GM18867 (cell line): ENCODE results near the gene CBR3.
A peak's percentile ranks its signal among the peaks of the same experiment; 100 is the strongest.
"Not testable (repeated sequence)": the region's sequence is repeated elsewhere in the genome, so short reads cannot be mapped to it uniquely, and the experiment has no call there.

ENCODE experiments used
- ATAC-seq: cut with Tn5 transposase; IDR thresholded peaks from one replicate; pipeline ENCODE4 v1.9.1; 2021; ENCODE audit warnings: mild to moderate bottlenecking, moderate library complexity; ENCODE audit not compliant: unreplicated experiment

The CBR3 gene

DNA sequence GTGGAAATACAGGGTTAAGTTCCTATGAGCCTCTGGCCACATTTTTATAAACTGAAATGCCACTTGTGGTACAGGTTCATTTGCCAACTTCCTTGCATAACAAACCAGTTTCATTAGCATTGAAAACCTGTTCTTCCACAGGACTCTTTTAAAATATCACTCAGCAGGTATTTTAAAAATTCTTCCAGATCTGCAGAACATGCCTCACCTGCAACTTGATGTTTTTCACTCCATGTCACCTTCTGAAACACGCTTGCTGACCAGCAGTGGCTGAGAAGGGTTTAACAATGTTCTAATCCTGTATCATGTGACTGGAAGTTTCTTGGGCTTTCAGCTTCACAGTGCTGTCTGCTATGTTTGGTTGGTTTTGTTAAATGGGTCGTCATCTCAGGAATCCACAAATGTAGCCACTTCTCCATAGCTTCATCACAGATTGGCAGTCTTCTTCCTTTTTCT is 17.6 kb upstream of the CBR3 start:
- ATAC-seq: no peak

DNA sequence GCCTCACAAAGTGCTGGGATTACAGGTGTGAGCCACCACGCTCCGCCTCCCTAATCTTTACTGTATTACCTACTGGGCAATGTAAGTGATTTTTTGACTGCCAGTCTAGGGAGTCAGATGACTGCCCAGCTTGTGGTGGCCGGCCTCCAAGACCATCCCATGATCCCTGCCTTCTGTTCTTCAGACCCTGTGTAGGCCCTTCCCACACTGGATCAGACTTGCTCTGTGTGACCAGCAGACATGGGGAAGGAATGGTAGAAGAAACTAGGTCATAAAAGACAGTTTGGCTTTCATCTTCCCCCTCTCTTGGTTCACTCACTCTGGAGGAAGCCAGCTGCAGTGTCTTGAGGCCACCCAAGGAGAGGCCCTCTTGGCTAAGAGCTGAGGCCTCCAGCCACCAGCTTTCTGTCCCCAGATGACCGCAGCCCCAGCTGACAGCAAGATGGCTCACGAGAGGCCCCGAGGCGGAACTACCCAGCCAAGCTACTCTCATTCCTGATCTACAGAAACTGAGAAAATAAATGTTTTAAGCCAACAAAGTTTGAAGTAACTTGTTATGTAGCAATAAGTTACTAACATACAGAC is 14.5 kb upstream of the CBR3 start:
- ATAC-seq: no peak

DNA sequence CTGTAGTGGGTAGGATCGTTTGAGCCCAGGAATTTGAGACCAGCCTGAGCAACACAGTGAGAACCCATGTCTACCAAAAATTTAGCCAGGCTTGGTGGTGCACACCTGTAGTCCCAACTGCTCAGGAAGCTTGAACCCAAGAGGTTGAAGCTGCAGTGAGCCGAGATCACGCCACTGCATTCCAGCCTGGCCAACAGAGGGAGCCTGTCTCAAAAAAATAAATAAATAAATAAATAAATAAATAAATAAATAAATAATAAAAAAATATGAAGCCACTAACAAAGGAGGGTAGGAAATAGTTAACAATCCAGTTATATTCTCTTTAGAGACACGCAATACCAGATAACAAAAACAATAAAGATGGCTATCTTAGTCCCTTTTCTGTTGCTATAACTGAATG is 11.9 kb upstream of the CBR3 start:
- no peak for ATAC-seq

- ATAC-seq: no peak
These were observed 10.5 kb upstream of the CBR3 start for GRCh38 chr21:36124395-36124794.

DNA sequence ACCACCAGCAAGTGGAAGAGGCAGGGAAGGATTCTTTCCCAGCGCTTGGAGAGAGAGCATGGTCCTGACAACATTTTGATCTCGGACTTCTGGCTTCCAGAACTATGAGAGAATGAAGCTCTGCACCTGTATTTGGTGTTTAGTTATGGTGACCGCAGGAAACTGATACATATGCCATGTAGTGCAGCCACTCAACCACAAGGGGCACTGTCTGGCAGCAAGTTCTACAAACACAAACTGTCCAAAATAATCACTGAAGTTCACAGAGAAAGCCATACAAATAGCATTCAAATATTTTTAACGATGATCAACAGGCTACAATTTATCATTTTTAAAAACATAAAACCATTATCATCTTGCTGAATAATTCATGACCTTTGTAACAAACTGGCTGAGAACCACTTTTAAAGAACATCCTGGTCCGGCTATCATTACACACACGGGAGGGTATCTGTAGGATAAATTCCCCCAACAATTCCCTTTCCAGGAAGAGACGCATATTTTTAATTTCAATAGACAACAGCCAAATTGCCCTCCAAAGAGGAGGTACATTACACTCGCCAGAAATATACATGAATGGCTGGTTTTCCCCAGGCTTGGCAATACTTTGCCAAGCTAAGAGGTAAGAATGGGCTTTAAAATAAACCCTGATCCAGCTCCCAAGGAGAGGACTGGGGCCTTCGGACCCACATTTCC is 9.2 kb upstream of the CBR3 start:
- no peak for ATAC-seq

- ATAC-seq: no peak
These were observed 8.7 kb upstream of the CBR3 start for GRCh38 chr21:36126208-36126565.

DNA sequence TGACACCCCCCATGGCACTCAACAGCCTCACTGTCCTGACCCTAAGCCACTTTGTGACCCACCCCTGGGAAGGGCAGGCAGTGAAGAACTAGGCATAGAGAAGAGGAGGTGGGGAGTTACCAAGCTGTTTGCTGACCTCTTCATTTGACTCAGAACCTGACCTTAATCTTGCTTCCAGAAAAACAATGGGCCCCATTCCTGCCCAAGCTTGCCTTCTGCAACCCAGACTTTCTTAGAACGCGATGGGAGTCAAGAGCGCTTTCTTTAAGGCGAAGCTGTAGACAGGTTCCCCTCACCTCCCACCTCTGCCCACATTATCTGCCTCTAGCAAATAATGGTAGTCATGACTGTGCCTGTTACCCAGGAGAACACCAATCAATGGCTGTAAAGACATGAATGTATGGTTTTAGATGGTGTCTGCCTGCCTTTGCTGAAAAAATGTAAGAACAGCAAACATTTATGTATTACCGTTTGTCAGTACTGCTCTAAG is 8.2 kb upstream of the CBR3 start:
- ATAC-seq: no peak

DNA sequence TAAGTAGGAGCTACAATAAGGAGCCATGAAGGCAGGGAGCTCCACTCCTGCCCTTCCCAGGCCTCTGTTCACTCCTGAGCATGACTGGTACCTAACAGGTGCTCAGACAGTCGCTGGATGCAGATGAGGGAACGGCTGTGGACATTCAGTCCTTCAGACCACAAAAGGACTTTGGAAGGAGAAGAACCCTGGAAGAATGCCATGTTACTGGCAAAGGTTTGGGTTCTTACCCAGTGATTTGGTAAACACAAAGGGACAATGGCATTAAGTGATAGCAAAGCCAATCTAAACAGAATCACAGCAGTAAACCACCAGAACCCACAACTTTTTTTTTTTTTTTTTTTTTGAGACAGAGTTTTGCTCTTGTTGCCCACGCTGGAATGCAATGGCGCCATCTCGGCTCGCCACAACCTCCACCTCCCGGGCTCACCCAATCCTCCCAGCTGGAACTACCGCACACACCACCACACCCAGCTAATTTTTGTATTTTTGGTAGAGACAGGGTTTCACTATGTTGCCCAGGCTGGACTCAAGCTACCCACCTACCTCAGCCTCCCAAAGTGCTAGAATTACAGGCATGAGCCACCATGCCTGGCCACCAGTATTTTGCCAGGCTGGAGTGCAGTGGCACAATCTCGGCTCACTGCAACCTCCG is 7.5 kb upstream of the CBR3 start:
- ATAC-seq: no peak

DNA sequence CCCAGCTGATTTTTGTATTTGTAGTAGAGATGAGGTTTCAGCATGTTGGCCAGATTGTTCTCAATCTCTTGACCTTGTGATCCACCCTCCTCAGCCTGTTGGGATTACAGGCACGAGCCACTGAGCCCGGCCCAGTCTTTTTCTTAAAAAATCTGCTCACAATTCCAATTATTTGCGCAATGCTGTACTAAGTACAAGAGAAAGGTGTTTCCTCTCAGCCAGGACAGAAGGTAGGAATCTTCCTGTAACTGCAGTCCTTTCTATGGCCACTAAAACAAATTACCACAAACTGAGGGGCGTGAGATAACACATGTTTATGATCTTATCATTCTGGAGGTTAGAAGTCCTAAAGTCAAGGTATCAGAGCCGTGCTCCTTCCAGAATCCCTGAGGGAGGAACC is 6.9 kb upstream of the CBR3 start:
- no peak for ATAC-seq

DNA sequence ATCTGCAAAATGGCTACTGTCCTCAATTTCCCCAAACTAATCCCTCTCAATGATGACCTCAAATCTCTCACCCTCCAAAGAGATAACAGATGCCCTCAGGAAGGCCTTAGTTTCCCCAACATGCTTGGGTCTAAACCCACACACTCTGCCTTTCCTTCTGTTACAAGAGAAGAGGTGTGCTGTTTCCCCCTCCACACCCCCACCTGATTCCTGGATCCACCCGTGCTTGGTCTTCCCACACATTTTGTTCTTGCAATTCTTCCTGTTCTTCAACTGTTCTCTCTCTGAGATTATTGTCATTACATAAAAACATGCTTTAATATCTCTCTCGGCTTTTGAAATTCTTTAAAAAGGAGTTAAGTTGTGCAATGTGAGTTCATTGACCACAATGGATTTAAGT is 5.7 kb upstream of the CBR3 start:
- no peak for ATAC-seq

DNA sequence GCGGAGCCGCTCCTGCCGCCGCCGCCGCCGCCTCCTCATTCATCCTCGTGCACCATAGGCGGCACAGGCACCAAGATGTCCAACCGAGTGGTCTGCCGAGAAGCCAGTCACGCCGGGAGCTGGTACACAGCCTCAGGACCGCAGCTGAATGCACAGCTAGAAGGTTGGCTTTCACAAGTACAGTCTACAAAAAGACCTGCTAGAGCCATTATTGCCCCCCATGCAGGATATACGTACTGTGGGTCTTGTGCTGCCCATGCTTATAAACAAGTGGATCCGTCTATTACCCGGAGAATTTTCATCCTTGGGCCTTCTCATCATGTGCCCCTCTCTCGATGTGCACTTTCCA is 4.5 kb upstream of the CBR3 start:
- ATAC-seq: not testable (repeated sequence)

GRCh38 chr21:36130839-36131238 is 4.0 kb upstream of the CBR3 start:
- not testable (repeated sequence) for ATAC-seq

GRCh38 chr21:36132696-36133095 is 2.2 kb upstream of the CBR3 start:
- no peak for ATAC-seq

DNA sequence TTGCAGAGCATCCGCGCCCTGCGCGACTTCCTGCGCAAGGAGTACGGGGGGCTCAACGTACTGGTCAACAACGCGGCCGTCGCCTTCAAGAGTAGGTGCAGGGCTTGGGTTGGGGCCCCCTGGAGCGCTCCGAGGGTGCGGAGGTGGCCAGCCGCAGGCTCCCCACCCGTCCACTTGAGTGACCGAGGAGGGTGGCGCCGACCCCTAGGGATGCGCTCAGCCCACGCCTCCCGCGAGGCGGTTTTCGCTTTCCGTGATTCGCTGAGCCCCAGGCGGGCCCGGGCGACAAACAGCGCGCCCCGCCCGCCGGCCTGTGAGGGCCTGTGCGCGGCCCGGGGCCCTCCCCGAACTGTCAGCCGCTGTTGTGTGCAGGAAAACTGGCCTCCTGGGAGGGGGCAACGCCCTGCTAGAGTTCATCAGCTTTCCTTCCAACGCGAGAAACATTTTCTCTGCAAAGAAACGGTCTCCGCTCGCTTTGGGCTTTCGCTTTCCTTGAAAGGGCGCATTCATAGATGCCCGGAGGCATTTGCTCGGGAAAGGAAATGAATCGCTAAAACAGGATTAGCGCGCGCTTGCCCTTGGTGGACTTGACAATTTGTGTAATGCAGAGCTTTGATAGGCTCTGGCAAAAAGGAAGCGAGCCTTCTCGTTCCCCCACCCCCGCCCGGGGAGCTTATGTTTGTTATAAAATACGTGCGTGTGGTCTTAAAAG is 668 bp downstream of the CBR3 start:
- ATAC-seq: no peak

- not testable (repeated sequence) for ATAC-seq
These were observed 4.9 kb downstream of the CBR3 start for GRCh38 chr21:36139791-36140190.

DNA sequence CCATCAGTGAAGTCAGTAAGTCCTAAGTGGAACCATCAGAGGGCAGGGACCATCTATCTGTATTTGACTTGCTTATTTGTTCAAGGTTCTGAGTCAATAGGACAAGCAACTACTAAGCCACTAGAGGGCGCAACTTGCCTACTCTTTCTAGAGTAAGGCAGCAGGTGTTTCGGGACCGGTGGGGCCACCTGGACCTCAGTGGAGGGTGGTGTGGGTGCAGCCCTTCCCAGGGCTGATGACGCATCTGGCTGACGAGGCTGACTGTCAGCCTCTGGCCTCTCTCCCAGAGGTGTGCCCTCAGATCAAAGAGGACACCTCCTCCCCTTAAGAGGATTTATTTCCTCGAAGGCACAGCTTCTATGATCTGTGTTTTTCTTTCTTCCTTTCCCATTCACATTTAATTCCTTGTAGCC is 6.6 kb downstream of the CBR3 start:
- peak; percentile 88 for ATAC-seq

DNA sequence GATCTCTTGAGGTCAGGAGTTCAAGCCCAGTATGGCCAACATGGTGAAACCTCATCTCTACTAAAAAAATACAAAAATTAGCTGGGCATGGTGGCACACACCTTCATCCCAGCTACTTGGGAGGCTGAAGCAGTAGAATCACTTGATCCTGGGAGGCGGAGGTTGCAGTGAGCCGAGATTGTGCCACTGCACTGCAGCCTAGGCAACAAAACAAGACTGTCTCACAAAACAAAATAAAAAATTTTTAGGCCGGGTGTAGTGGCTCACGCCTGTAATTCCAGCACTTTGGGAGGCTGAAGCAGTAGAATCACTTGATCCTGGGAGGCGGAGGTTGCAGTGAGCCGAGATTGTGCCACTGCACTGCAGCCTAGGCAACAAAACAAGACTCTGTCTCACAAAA is 9.4 kb downstream of the CBR3 start:
- not testable (repeated sequence) for ATAC-seq

DNA sequence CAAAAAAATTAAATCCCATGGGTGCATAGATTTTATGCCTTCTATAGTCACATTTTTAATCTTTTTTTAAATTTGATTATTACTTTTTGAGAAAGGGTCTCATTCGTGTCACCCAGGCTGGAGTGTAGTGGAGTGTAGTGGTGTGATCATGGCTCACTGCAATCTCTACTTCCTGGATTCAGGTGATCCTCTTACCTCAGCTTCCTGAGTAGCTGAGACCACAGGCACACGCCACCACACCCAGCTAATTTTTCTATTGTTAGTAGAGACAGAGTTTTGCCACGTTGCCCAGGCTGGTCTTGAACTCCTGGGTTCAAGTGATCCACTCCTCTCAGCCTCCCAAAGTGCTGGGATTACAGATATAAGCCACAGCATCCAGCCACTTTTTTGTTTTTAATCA is 10.4 kb downstream of the CBR3 start:
- no peak for ATAC-seq

- no peak for ATAC-seq
These were observed 13.0 kb downstream of the CBR3 start for GRCh38 chr21:36147911-36148310.

GRCh38 chr21:36148886-36149285 is 14.0 kb downstream of the CBR3 start:
- no peak for ATAC-seq

- ATAC-seq: no peak
These were observed 15.2 kb downstream of the CBR3 start for GRCh38 chr21:36149788-36150711.
